ENCODE measurements around the gene MCFD2. TPM values are rescaled to one million over a fixed set of nuclear protein-coding genes. Genes with fewer than 3 reads are reported as not detected.

MCFD2 gene
- polyA plus RNA-seq, 1 donor (not counting 4 experiments of a cell fraction or from before 2014, with no cell fraction given) = 132 TPM

DNA sequence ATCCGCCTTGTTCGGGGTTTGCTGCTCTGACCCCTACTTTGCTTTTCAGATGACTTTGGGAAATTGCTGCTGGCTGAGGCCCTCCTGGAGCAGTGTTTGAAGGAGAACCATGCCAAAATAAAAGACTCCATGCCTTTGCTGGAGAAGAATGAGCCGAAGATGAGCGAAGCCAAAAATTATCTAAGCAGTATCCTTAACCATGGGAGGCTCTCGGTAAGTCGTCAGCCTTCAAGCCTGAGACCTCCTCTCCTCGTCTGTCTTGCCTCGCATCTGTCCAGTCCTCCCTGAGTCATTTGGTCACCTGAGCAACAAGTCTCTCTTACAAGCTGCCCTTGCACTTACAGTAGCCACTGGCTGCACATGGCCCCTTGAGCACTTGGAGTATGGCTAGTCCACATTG, 34.7 kb upstream of the MCFD2 start:
- Histone ChIP-seq H3K4me2 (ENCODE audit: control insufficient read depth, extremely low read depth, insufficient read depth, low read depth, low read length) (no peak overlapping the region), H3K9ac (ENCODE audit: control insufficient read depth, extremely low read depth, insufficient read depth, low read length) (no peak overlapping the region), H2AFZ (ENCODE audit: control insufficient read depth, low read length) (no peak overlapping the region), H3K9me1 (ENCODE audit: control insufficient read depth, extremely low read depth, insufficient read depth, low read length) (peaks cover 3% of the 10 kb centered on the region), H3K4me3 (ENCODE audit: control insufficient read depth in 2 of 3, extremely low read depth in 1 of 3, insufficient read depth in 2 of 3, low read depth in 1 of 3, low read length in 3 of 3) (no peak overlapping the region), H3K36me3 (ENCODE audit: control insufficient read depth in 2 of 2, extremely low read depth in 1 of 2, insufficient read depth in 2 of 2, low read length in 2 of 2) (peaks cover 11 to 12% of the 10 kb centered on the region in 2 experiments), H3K9me3 (ENCODE audit: control insufficient read depth, low read depth, low read length) (no peaks in the 10 kb centered on the region), H3K27ac (ENCODE audit: control insufficient read depth, insufficient read depth, low read length) (no peak overlapping the region), H4K20me1 (ENCODE audit: control insufficient read depth, extremely low read depth, insufficient read depth, low read length) (no peaks in the 10 kb centered on the region), H3K79me2 (ENCODE audit: control insufficient read depth, insufficient read depth, low read length) (peaks cover 27% of the 10 kb centered on the region), H3K27me3 (ENCODE audit: control insufficient read depth, extremely low read depth, insufficient read depth, low read length) (no peaks in the 10 kb centered on the region), H3K4me1 (ENCODE audit: control insufficient read depth, extremely low read depth, insufficient read depth, low read length) (peaks cover 5% of the 10 kb centered on the region)
- TF ChIP-seq EZH2 (IDR thresholded peaks at IDR 0.05; ENCODE audit: low read length) = no peak
- TF ChIP-seq, protein P1, sequence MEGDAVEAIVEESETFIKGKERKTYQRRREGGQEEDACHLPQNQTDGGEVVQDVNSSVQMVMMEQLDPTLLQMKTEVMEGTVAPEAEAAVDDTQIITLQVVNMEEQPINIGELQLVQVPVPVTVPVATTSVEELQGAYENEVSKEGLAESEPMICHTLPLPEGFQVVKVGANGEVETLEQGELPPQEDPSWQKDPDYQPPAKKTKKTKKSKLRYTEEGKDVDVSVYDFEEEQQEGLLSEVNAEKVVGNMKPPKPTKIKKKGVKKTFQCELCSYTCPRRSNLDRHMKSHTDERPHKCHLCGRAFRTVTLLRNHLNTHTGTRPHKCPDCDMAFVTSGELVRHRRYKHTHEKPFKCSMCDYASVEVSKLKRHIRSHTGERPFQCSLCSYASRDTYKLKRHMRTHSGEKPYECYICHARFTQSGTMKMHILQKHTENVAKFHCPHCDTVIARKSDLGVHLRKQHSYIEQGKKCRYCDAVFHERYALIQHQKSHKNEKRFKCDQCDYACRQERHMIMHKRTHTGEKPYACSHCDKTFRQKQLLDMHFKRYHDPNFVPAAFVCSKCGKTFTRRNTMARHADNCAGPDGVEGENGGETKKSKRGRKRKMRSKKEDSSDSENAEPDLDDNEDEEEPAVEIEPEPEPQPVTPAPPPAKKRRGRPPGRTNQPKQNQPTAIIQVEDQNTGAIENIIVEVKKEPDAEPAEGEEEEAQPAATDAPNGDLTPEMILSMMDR (optimal IDR thresholded peaks at IDR 0.05 in 1 of 3, IDR thresholded peaks at IDR 0.05 in 1 of 3, conservative IDR thresholded peaks at IDR 0.05 in 1 of 3; ENCODE audit: extremely low read depth in 1 of 3, insufficient read depth in 2 of 3, low read length in 3 of 3) = no peak
- no peak for DNase-seq (ENCODE audit: low read depth, low spot score)
- FAIRE-seq = no peak
- dilution Hi-C loops (cut with MboI; ENCODE audit: extremely low pct_ligation_motif_present, low sequenced_read_pairs) = no loop called here

GRCh38 chr2:46947841-46948240, 32.2 kb upstream of the MCFD2 start:
- peaks cover 3% of the 10 kb centered on the region for H3K9me1 ChIP-seq (ENCODE audit: control insufficient read depth, extremely low read depth, insufficient read depth, low read length)
- dilution Hi-C loops (cut with MboI; ENCODE audit: extremely low pct_ligation_motif_present, low sequenced_read_pairs) = no loop called here
- no peak overlapping the region for H3K27ac ChIP-seq (ENCODE audit: control insufficient read depth, insufficient read depth, low read length)
- no peak overlapping the region for H3K4me2 ChIP-seq (ENCODE audit: control insufficient read depth, extremely low read depth, insufficient read depth, low read depth, low read length)
- no peaks in the 10 kb centered on the region for H3K9me3 ChIP-seq (ENCODE audit: control insufficient read depth, low read depth, low read length)
- no peak for FAIRE-seq
- peaks cover 9 to 11% of the 10 kb centered on the region in 2 experiments for H3K36me3 ChIP-seq (ENCODE audit: control insufficient read depth in 2 of 2, extremely low read depth in 1 of 2, insufficient read depth in 2 of 2, low read length in 2 of 2)
- no peaks in the 10 kb centered on the region for H4K20me1 ChIP-seq (ENCODE audit: control insufficient read depth, extremely low read depth, insufficient read depth, low read length)
- TF ChIP-seq EZH2 (IDR thresholded peaks at IDR 0.05; ENCODE audit: low read length) = no peak
- H3K4me3 ChIP-seq (ENCODE audit: control insufficient read depth in 2 of 3, extremely low read depth in 1 of 3, insufficient read depth in 2 of 3, low read depth in 1 of 3, low read length in 3 of 3) = no peak overlapping the region
- peaks cover 3% of the 10 kb centered on the region for H3K4me1 ChIP-seq (ENCODE audit: control insufficient read depth, extremely low read depth, insufficient read depth, low read length)
- H3K79me2 ChIP-seq (ENCODE audit: control insufficient read depth, insufficient read depth, low read length) = peaks cover 42% of the 10 kb centered on the region
- no peaks in the 10 kb centered on the region for H3K27me3 ChIP-seq (ENCODE audit: control insufficient read depth, extremely low read depth, insufficient read depth, low read length)
- H2AFZ ChIP-seq (ENCODE audit: control insufficient read depth, low read length) = no peak overlapping the region
- no peak for DNase-seq (ENCODE audit: low read depth, low spot score)
- H3K9ac ChIP-seq (ENCODE audit: control insufficient read depth, extremely low read depth, insufficient read depth, low read length) = no peak overlapping the region

DNA sequence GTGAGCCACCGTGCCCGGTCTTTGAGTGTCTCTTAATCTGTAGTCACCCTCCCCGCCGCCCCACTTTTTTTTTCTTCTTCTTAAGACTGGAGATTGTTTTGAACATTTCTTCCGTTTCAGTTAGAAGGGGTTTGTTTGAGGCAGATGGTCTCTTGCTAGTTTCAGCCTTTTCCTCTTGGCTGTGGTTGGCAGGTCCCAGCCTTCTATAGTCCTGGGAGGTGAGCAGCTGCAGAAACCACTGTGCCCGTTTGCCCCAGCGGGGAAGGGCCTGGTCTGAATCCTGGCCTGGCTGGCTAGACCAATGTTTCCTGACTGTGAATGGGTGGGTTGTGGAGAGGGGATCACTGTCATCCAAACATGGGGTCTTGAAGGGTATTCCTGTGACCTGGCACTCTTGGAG, 30.1 kb upstream of the MCFD2 start:
- H3K27ac ChIP-seq (ENCODE audit: control insufficient read depth, insufficient read depth, low read length) = no peak overlapping the region
- FAIRE-seq (no peak), DNase-seq (ENCODE audit: low read depth, low spot score) (no peak)
- H3K9me3 ChIP-seq (ENCODE audit: control insufficient read depth, low read depth, low read length) = no peaks in the 10 kb centered on the region
- peaks cover 7% of the 10 kb centered on the region for H3K4me1 ChIP-seq (ENCODE audit: control insufficient read depth, extremely low read depth, insufficient read depth, low read length)
- H3K4me2 ChIP-seq (ENCODE audit: control insufficient read depth, extremely low read depth, insufficient read depth, low read depth, low read length) = no peak overlapping the region
- H3K36me3 ChIP-seq (ENCODE audit: control insufficient read depth in 2 of 2, extremely low read depth in 1 of 2, insufficient read depth in 2 of 2, low read length in 2 of 2) = peaks cover 4 to 6% of the 10 kb centered on the region in 2 experiments
- no peaks in the 10 kb centered on the region for H4K20me1 ChIP-seq (ENCODE audit: control insufficient read depth, extremely low read depth, insufficient read depth, low read length)
- H3K27me3 ChIP-seq (ENCODE audit: control insufficient read depth, extremely low read depth, insufficient read depth, low read length) = no peaks in the 10 kb centered on the region
- no peak for TF ChIP-seq EZH2 (IDR thresholded peaks at IDR 0.05; ENCODE audit: low read length)
- TF ChIP-seq, protein P1 (optimal IDR thresholded peaks at IDR 0.05 in 1 of 3, IDR thresholded peaks at IDR 0.05 in 1 of 3, conservative IDR thresholded peaks at IDR 0.05 in 1 of 3; ENCODE audit: extremely low read depth in 1 of 3, insufficient read depth in 2 of 3, low read length in 3 of 3) = no peak
- H3K79me2 ChIP-seq (ENCODE audit: control insufficient read depth, insufficient read depth, low read length) = peaks cover 52% of the 10 kb centered on the region
- no peak overlapping the region for H2AFZ ChIP-seq (ENCODE audit: control insufficient read depth, low read length)
- H3K9me1 ChIP-seq (ENCODE audit: control insufficient read depth, extremely low read depth, insufficient read depth, low read length) = peaks cover 3% of the 10 kb centered on the region
- H3K4me3 ChIP-seq (ENCODE audit: control insufficient read depth in 2 of 3, extremely low read depth in 1 of 3, insufficient read depth in 2 of 3, low read depth in 1 of 3, low read length in 3 of 3) = no peak overlapping the region
- no peak overlapping the region for H3K9ac ChIP-seq (ENCODE audit: control insufficient read depth, extremely low read depth, insufficient read depth, low read length)
- dilution Hi-C loops (cut with MboI; ENCODE audit: extremely low pct_ligation_motif_present, low sequenced_read_pairs) = no loop called here
